H9 (cell line): ENCODE results near the gene DLL4. TPM values are rescaled to one million over a fixed set of nuclear protein-coding genes. Genes with fewer than 3 reads are reported as not detected.

Source experiments
- DNase-seq: peaks from one replicate; pipeline ENCODE4 v3.0.0-alpha.2; 2017
- H2AFZ ChIP-seq: one replicate; pipeline ENCODE4 v1.6.1; 2013; ENCODE audit warnings: mild to moderate bottlenecking, low read length, control low read depth, moderate library complexity
- H2AK5ac ChIP-seq: 2 replicates; pipeline ENCODE4 v1.6.1; 2013; ENCODE audit warnings: low read length, control low read depth, mixed read lengths; ENCODE audit not compliant: insufficient read length
- H2BK120ac ChIP-seq: one replicate; pipeline ENCODE4 v1.6.1; 2013; ENCODE audit warnings: low read depth, mild to moderate bottlenecking, low read length, control low read depth, inconsistent platforms; ENCODE audit not compliant: poor library complexity, severe bottlenecking
- H2BK12ac ChIP-seq: 2 replicates; pipeline ENCODE4 v1.6.1; 2013; ENCODE audit warnings: low read length, control low read depth, mixed read lengths, low read depth; ENCODE audit not compliant: insufficient read length
- H2BK15ac ChIP-seq: 2 replicates; pipeline ENCODE4 v1.6.1; 2013; ENCODE audit warnings: low read depth, low read length, control low read depth
- H2BK20ac ChIP-seq: one replicate; pipeline ENCODE4 v1.6.1; 2013; ENCODE audit warnings: low read depth, mild to moderate bottlenecking, low read length, control low read depth, inconsistent platforms; ENCODE audit not compliant: poor library complexity, severe bottlenecking
- H2BK5ac ChIP-seq: 2 replicates; pipeline ENCODE4 v1.6.1; 2013; ENCODE audit warnings: low read length, control low read depth, mixed read lengths; ENCODE audit not compliant: insufficient read length
- H3K14ac ChIP-seq: 2 replicates; pipeline ENCODE4 v1.6.1; 2013; ENCODE audit warnings: low read length, control low read depth; ENCODE audit not compliant: insufficient read depth
- H3K18ac ChIP-seq: 2 replicates; pipeline ENCODE4 v1.6.1; 2013; ENCODE audit warnings: low read depth, mild to moderate bottlenecking, mixed read lengths, low read length, control low read depth; ENCODE audit not compliant: insufficient read length
- H3K23ac ChIP-seq: 2 replicates; pipeline ENCODE4 v1.6.1; 2013; ENCODE audit warnings: low read length, control low read depth, mixed read lengths, low read depth; ENCODE audit not compliant: insufficient read length
- H3K23me2 ChIP-seq: 2 replicates; pipeline ENCODE4 v1.6.1; 2013; ENCODE audit warnings: low read depth, mild to moderate bottlenecking, mixed read lengths, low read length, control low read depth; ENCODE audit not compliant: insufficient read length, poor library complexity, severe bottlenecking
- H3K27ac ChIP-seq: 2 replicates; pipeline ENCODE4 v1.5.1; 2013; ENCODE audit warnings: low read length, control low read depth, mixed read lengths, low read depth; ENCODE audit not compliant: insufficient read length
- H3K27me3 ChIP-seq: 2 replicates; pipeline ENCODE4 v1.6.1; 2013; ENCODE audit warnings: low read length, control low read depth, inconsistent platforms; ENCODE audit not compliant: insufficient read depth
- H3K4ac ChIP-seq: 2 replicates; pipeline ENCODE4 v1.6.1; 2013; ENCODE audit warnings: low read depth, mild to moderate bottlenecking, control low read depth, inconsistent platforms, low read length, moderate library complexity
- H3K4me1 ChIP-seq: 2 replicates; pipeline ENCODE4 v1.6.1; 2013; ENCODE audit warnings: low read length, control low read depth, inconsistent platforms; ENCODE audit not compliant: insufficient read depth
- H3K4me2 ChIP-seq: 2 replicates; pipeline ENCODE4 v1.6.1; 2013; ENCODE audit warnings: low read length, control low read depth, mixed read lengths; ENCODE audit not compliant: insufficient read length, insufficient read depth
- H3K56ac ChIP-seq: 2 replicates; pipeline ENCODE4 v1.6.1; 2013; ENCODE audit warnings: low read depth, mild to moderate bottlenecking, mixed read lengths, low read length, control low read depth; ENCODE audit not compliant: insufficient read length
- H3K79me1 ChIP-seq: 2 replicates; pipeline ENCODE4 v1.6.1; 2013; ENCODE audit warnings: low read depth, mild to moderate bottlenecking, moderate library complexity, low read length, control low read depth, inconsistent platforms; ENCODE audit not compliant: insufficient read depth, poor library complexity, severe bottlenecking
- H3K79me2 ChIP-seq: 2 replicates; pipeline ENCODE4 v1.6.1; 2013; ENCODE audit warnings: low read length, control low read depth, inconsistent platforms; ENCODE audit not compliant: insufficient read depth
- H3K9ac ChIP-seq: 2 replicates; pipeline ENCODE4 v1.6.1; 2013; ENCODE audit warnings: low read length, control low read depth, mixed read lengths; ENCODE audit not compliant: insufficient read length; ENCODE audit errors: extremely low read depth
- H3K9me3 ChIP-seq: one replicate; pipeline ENCODE4 v1.6.1; 2013; ENCODE audit warnings: low read depth, low read length, inconsistent platforms; ENCODE audit not compliant: control insufficient read depth
- H3T11ph ChIP-seq: one replicate; pipeline ENCODE4 v1.6.1; 2013; ENCODE audit warnings: mild to moderate bottlenecking, low read length, control low read depth, inconsistent platforms
- H4K20me1 ChIP-seq: one replicate; pipeline ENCODE4 v1.6.1; 2013; ENCODE audit not compliant: control insufficient read depth, insufficient read length, insufficient read depth
- H4K5ac ChIP-seq: 2 replicates; pipeline ENCODE4 v1.6.1; 2013; ENCODE audit warnings: low read depth, mild to moderate bottlenecking, mixed read lengths, low read length, control low read depth; ENCODE audit not compliant: insufficient read length
- H4K8ac ChIP-seq: replicated peaks from 2 replicates; pipeline ENCODE4 v1.6.1; 2013; ENCODE audit warnings: low read length, control low read depth, mixed read lengths, low read depth; ENCODE audit not compliant: insufficient read length
- H4K91ac ChIP-seq: 2 replicates; pipeline ENCODE4 v1.6.1; 2013; ENCODE audit warnings: low read depth, mild to moderate bottlenecking, moderate library complexity, mixed read lengths, low read length, control low read depth; ENCODE audit not compliant: insufficient read length
- H3K27ac Mint-ChIP-seq, 3 experiments: 2 replicates in 2 of 3; 3 replicates in 1 of 3; pipeline ENCODE4 v1.8.0; 2020 to 2021; ENCODE audit warnings: mixed read lengths in 3 of 3, mild to moderate bottlenecking in 1 of 3, moderate library complexity in 1 of 3
- H3K27me3 Mint-ChIP-seq: 2 replicates; pipeline ENCODE4 v1.8.0; 2021; ENCODE audit warnings: low read depth, mild to moderate bottlenecking, moderate library complexity, mixed read lengths
- H3K36me3 Mint-ChIP-seq, 3 experiments: 2 replicates in 2 of 3; 3 replicates in 1 of 3; pipeline ENCODE4 v1.8.0; 2020 to 2021; ENCODE audit warnings: low read depth in 3 of 3, mixed read lengths in 3 of 3; ENCODE audit not compliant: insufficient read depth in 1 of 3
- H3K4me1 Mint-ChIP-seq, 2 experiments: 2 replicates each; pipeline ENCODE4 v1.8.0; 2020; ENCODE audit warnings: mixed read lengths in 2 of 2
- H3K4me3 Mint-ChIP-seq, 2 experiments: 2 replicates in 1 of 2; 3 replicates in 1 of 2; pipeline ENCODE4 v1.8.0; 2020 to 2021; ENCODE audit warnings: mild to moderate bottlenecking in 2 of 2, mixed read lengths in 2 of 2, moderate library complexity in 1 of 2
- H3K9me3 Mint-ChIP-seq, 2 experiments: 2 replicates in 1 of 2; 3 replicates in 1 of 2; pipeline ENCODE4 v1.8.0; 2020; ENCODE audit warnings: mild to moderate bottlenecking in 2 of 2, mixed read lengths in 2 of 2, moderate library complexity in 1 of 2
- CTCF ChIP-seq: fragments of 200-600 bp; sonication (generic); conservative IDR thresholded peaks from 3 replicates; pipeline ENCODE4 v1.8.0; 2021; ENCODE audit warnings: antibody characterized with exemption, mild to moderate bottlenecking
- WGBS: extraction: QIAGEN DNeasy Blood & Tissue Kit; methylation state at CpG from one replicate; pipeline ENCODE4 v1.1.7; 2013; ENCODE audit warnings: missing lambda C conversion rate, low lambda C conversion rate, mixed read lengths; ENCODE audit not compliant: insufficient read length; ENCODE audit errors: extremely low coverage; 5-methylcytosine and 5-hydroxymethylcytosine counted together
- total RNA-seq: library from RNA; stranded (reverse); gene quantifications from 2 replicates; pipeline ENCODE4 v1.2.1, GENCODE V29; 2021

Gene DLL4
- total RNA-seq, 1 experiment from 2014 or later = 0.28 TPM

- Histone ChIP-seq H2AFZ (no peak overlapping the region), H3K9ac (peak overlapping the region; percentile 90), H3K56ac (no peak overlapping the region), H2BK15ac (no peak overlapping the region), H3K23ac (no peak overlapping the region), H3K79me2 (peaks cover 7% of the 10 kb centered on the region), H3K18ac (peak overlapping the region; percentile 84), H2BK120ac (no peak overlapping the region), H3K4me2 (peak overlapping the region; percentile 90), H3K79me1 (peaks cover 2% of the 10 kb centered on the region), H2BK20ac (no peak overlapping the region), H2BK12ac (no peak overlapping the region), H4K20me1 (no peaks in the 10 kb centered on the region), H3K4me1 (no peaks in the 10 kb centered on the region; the same call in 1 of the 2 replicates), H2BK5ac (no peak overlapping the region), H3T11ph (no peak overlapping the region), H3K14ac (peak overlapping the region; percentile 91), H3K9me3 (no peaks in the 10 kb centered on the region), H4K91ac (no peak overlapping the region), H3K27me3 (no peaks in the 10 kb centered on the region), H3K23me2 (peaks cover 11% of the 10 kb centered on the region), H3K4ac (no peak overlapping the region), H4K8ac (no peak overlapping the region), H2AK5ac (no peak overlapping the region), H3K27ac (no peak overlapping the region), H4K5ac (peak overlapping the region; percentile 34)
- H3K36me3 Mint-ChIP-seq = peaks cover 14 to 44% (median 40%) of the 10 kb centered on the region in 3 experiments; a peak in 6 of 7 replicates
- H3K27me3 Mint-ChIP-seq = peaks cover 23% of the 10 kb centered on the region
- peak overlapping the region; percentile 98 to 99 (median 99) for H3K27ac Mint-ChIP-seq
- H3K4me3 Mint-ChIP-seq = peak overlapping the region; percentile 92 to 97
- no CpG with 5 or more reads among the region's 33 CpGs for WGBS
- peak; percentile 72 for TF ChIP-seq CTCF
- H3K9me3 Mint-ChIP-seq = no peaks in the 10 kb centered on the region; a peak in 1 of 5 replicates
- peak; percentile 81 for DNase-seq
- H3K4me1 Mint-ChIP-seq = peaks cover 10 to 17% of the 10 kb centered on the region in 2 experiments
These were observed 34.3 kb upstream of the DLL4 start for GRCh38 chr15:40894681-40895448.
